Adipose tissue (tissue), 3 donors: ENCODE data around the gene RFWD3. TPM values are rescaled to one million over a fixed set of nuclear protein-coding genes. Genes with fewer than 3 reads are reported as not detected.
"Not testable (repeated sequence)": the region's sequence is repeated elsewhere in the genome, so short reads cannot be mapped to it uniquely, and the experiment has no call there.

Experiments
- H3K27ac ChIP-seq: one replicate; pipeline ENCODE4 v1.5.1; 2013; ENCODE audit warnings: low read depth, low read length
- WGBS, 3 donors: extraction: QIAGEN DNeasy Blood & Tissue Kit; methylation state at CpG; one replicate each; pipeline ENCODE4 v1.1.7; 2013; 5-methylcytosine and 5-hydroxymethylcytosine counted together
- polyA plus RNA-seq, 3 donors: library from polyadenylated mRNA; stranded (reverse); fragments of 200-250 nt; gene quantifications; one replicate each; pipeline ENCODE4 v1.2.3, GENCODE V29; 2013
- donor health status: healthy with polysubstance abuse.
- donor health status: Bipolar disorder and iron deficiency.
- donor health status: healthy.

The RFWD3 gene
- polyA plus RNA-seq, 3 donors, result 2.8 to 6.3 (median 4.2) TPM

- H3K27ac ChIP-seq, result no peak overlapping the region
- 87 to 90% (median 88%) methylated on average over 3 of the region's 3 CpGs for WGBS, 3 donors
These were observed 7.2 kb upstream of the RFWD3 start for GRCh38 chr16:74673876-74674275.

GRCh38 chr16:74668877-74669276 lies 2.2 kb upstream of the RFWD3 start:
- WGBS, 3 donors, result 95 to 99% (median 97%) methylated on average over 10 of the region's 10 CpGs
- not testable (repeated sequence) for H3K27ac ChIP-seq

GRCh38 chr16:74667255-74667700 lies 601 bp upstream of the RFWD3 start:
- 0 to 1% (median 1%) methylated on average over 23 of the region's 23 CpGs for WGBS, 3 donors
- no peak overlapping the region for H3K27ac ChIP-seq

GRCh38 chr16:74666010-74666421 lies 661 bp downstream of the RFWD3 start:
- WGBS, 3 donors, result 7 to 13% (median 10%) methylated on average over 8 of the region's 8 CpGs

GRCh38 chr16:74661064-74661463 lies 5.6 kb downstream of the RFWD3 start:
- WGBS, 3 donors, result 91 to 96% (median 94%) methylated on average over 5 of the region's 5 CpGs
- H3K27ac ChIP-seq, result no peak overlapping the region

More at GRCh38 chr16:74666010-74666421, 661 bp downstream of the RFWD3 start:
- no peak overlapping the region for H3K27ac ChIP-seq

- no peak overlapping the region for H3K27ac ChIP-seq
- WGBS, 3 donors, result 88 to 93% (median 91%) methylated on average over 4 of the region's 4 CpGs
These were observed 6.3 kb downstream of the RFWD3 start for GRCh38 chr16:74660383-74660782.

- 88 to 94% (median 91%) methylated on average over 2 of the region's 2 CpGs for WGBS, 3 donors
- H3K27ac ChIP-seq, result no peak overlapping the region
These were observed 7.6 kb downstream of the RFWD3 start for GRCh38 chr16:74659041-74659440.

- no peak overlapping the region for H3K27ac ChIP-seq
- WGBS, 3 donors, result 55 to 69% (median 61%) methylated on average over 5 of the region's 5 CpGs
These were observed 8.6 kb downstream of the RFWD3 start for GRCh38 chr16:74657870-74658642.

GRCh38 chr16:74654536-74655050 lies 12.1 kb downstream of the RFWD3 start:
- 86 to 93% (median 93%) methylated on average over 3 of the region's 3 CpGs for WGBS, 3 donors

GRCh38 chr16:74652883-74653282 lies 13.8 kb downstream of the RFWD3 start:
- H3K27ac ChIP-seq, result not testable (repeated sequence)
- 93 to 98% (median 94%) methylated on average over 2 of the region's 2 CpGs for WGBS, 3 donors

More at GRCh38 chr16:74654536-74655050, 12.1 kb downstream of the RFWD3 start:
- H3K27ac ChIP-seq, result no peak overlapping the region

- H3K27ac ChIP-seq, result no peak overlapping the region
- WGBS, 3 donors, result 55 to 72% (median 59%) methylated on average over 1 of the region's 1 CpG
These were observed 14.4 kb downstream of the RFWD3 start for GRCh38 chr16:74652249-74652648.

- WGBS, 3 donors, result 87 to 99% (median 93%) methylated on average over 2 of the region's 2 CpGs
- H3K27ac ChIP-seq, result no peak overlapping the region
These were observed 14.8 kb downstream of the RFWD3 start for GRCh38 chr16:74651841-74652240.

- no peak overlapping the region for H3K27ac ChIP-seq
- WGBS, 3 donors, result 70 to 87% (median 87%) methylated on average over 6 of the region's 6 CpGs
These were observed 15.6 kb downstream of the RFWD3 start for GRCh38 chr16:74650966-74651567.

GRCh38 chr16:74649839-74650504 lies 16.7 kb downstream of the RFWD3 start:
- H3K27ac ChIP-seq, result no peak overlapping the region
- WGBS, 3 donors, result 48 to 76% (median 72%) methylated on average over 1 of the region's 1 CpG

- WGBS, 3 donors, result 96 to 99% (median 97%) methylated on average over 8 of the region's 8 CpGs
- no peak overlapping the region for H3K27ac ChIP-seq
These were observed 24.7 kb downstream of the RFWD3 start for GRCh38 chr16:74641969-74642368.

- WGBS, 3 donors, result 30 to 90% (median 88%) methylated on average over 7 of the region's 7 CpGs
- H3K27ac ChIP-seq, result no peak overlapping the region
These were observed 28.8 kb downstream of the RFWD3 start for GRCh38 chr16:74637742-74638453.

GRCh38 chr16:74635303-74635702 lies 31.4 kb downstream of the RFWD3 start:
- 21 to 85% (median 77%) methylated on average over 5 of the region's 5 CpGs for WGBS, 3 donors
- no peak overlapping the region for H3K27ac ChIP-seq

GRCh38 chr16:74633686-74634085 lies 33.0 kb downstream of the RFWD3 start:
- WGBS, 3 donors, result 83 to 93% (median 86%) methylated on average over 7 of the region's 7 CpGs
- H3K27ac ChIP-seq, result no peak overlapping the region
